HCT116 (cell line): ENCODE measurements around the gene ABHD4. TPM values are rescaled to one million over a fixed set of nuclear protein-coding genes. Genes with fewer than 3 reads are reported as not detected.

Source experiments
- ATAC-seq: fragments of 200-7000 bp; cut with Tn5 transposase; 2 replicates; pipeline ENCODE4 v1.9.1; 2020; ENCODE audit warnings: mild to moderate bottlenecking, moderate library complexity
- BruUV-seq: library from RNA; stranded (reverse); fragments of 400-500 nt; replicated peaks from 2 replicates; lab custom pipeline; 2021; lab: Mats Ljungman, UMichigan
- CTCF ChIA-PET: fragments of 300-600 bp; sonication (Branson Sonifier 250); formaldehyde crosslinking; loops from one replicate; lab custom pipeline; 2021; ENCODE audit warnings: antibody characterized with exemption; lab: Charles Lee
- POLR2A ChIA-PET: fragments of 300-600, 350-600 bp; sonication (Branson Sonifier 250); formaldehyde crosslinking; loops from one replicate; lab custom pipeline; 2021; ENCODE audit warnings: antibody characterized with exemption; lab: Charles Lee
- RAD21 ChIA-PET, 2 experiments: fragments of 300-600 bp; sonication (Branson Sonifier 250); formaldehyde crosslinking; loops; one replicate each; lab custom pipeline; 2023; ENCODE audit warnings: low total read pairs in 2 of 2; ENCODE audit not compliant: uncharacterized antibody in 2 of 2, unreplicated experiment in 2 of 2, low non-redundant PET in 1 of 2; lab: Charles Lee
- DNase-seq: peaks from one replicate; pipeline ENCODE4 v3.0.0-alpha.2; 2010; ENCODE audit warnings: low read depth, low spot score
- H2AFZ ChIP-seq: fragments of 200-600 bp; shearing (Covaris generic), sonication (generic); 2 replicates; pipeline ENCODE4 v1.6.1; 2017; ENCODE audit warnings: low read depth, mixed run types, mixed read lengths, antibody characterized with exemption, low read length; ENCODE audit not compliant: poor library complexity, severe bottlenecking
- H3K27ac ChIP-seq: 2 replicates; pipeline ENCODE4 v1.5.1; 2012; ENCODE audit warnings: low read depth, low read length
- H3K27me3 ChIP-seq: fragments of 200-600 bp; sonication (generic); 2 replicates; pipeline ENCODE4 v1.6.1; 2016; ENCODE audit warnings: mixed run types, low read length, mixed read lengths; ENCODE audit not compliant: insufficient read depth
- H3K36me3 ChIP-seq, 2 experiments: fragments of 200-500 bp in 1 of 2; fragments of 200-600 bp in 1 of 2; sonication (Bioruptor generic) in 1 of 2; sonication (generic) in 1 of 2; 2 replicates each; pipeline versions ENCODE4 v1.5.1 to v1.6.1; 2014 to 2016; ENCODE audit warnings: low read length in 2 of 2, inconsistent platforms in 1 of 2, mixed read lengths in 1 of 2, mixed run types in 1 of 2; ENCODE audit not compliant: insufficient read depth in 2 of 2, control insufficient read depth in 1 of 2
- H3K4me1 ChIP-seq, 2 experiments: fragments of 200-600 bp in 1 of 2; sonication (generic) in 1 of 2; 2 replicates each; pipeline versions ENCODE4 v1.5.1 to v1.6.1; 2012 to 2017; ENCODE audit warnings: low read length in 2 of 2, inconsistent platforms in 1 of 2, mild to moderate bottlenecking in 1 of 2, mixed read lengths in 1 of 2, mixed run types in 1 of 2, moderate library complexity in 1 of 2; ENCODE audit not compliant: insufficient read depth in 2 of 2, control insufficient read depth in 1 of 2
- H3K4me2 ChIP-seq: fragments of 200-600 bp; sonication (generic); 2 replicates; pipeline ENCODE4 v1.6.1; 2017; ENCODE audit warnings: mixed run types, low read length, mixed read lengths
- H3K4me3 ChIP-seq, 2 experiments: fragments of 200-600 bp in 1 of 2; sonication (generic) in 1 of 2; replicated peaks in 1 of 2; 2 replicates each; pipeline ENCODE4 v1.5.1; 2011 to 2016; ENCODE audit warnings: low read length in 2 of 2, control low read depth in 1 of 2, low read depth in 1 of 2, mild to moderate bottlenecking in 1 of 2, mixed read lengths in 1 of 2, mixed run types in 1 of 2
- H3K79me2 ChIP-seq: fragments of 200-600 bp; sonication (generic); 2 replicates; pipeline ENCODE4 v1.6.1; 2017; ENCODE audit warnings: mild to moderate bottlenecking, mixed run types, low read length, moderate library complexity, mixed read lengths; ENCODE audit not compliant: insufficient read depth
- H3K9ac ChIP-seq: fragments of 200-600 bp; sonication (generic); 2 replicates; pipeline ENCODE4 v1.6.1; 2016; ENCODE audit warnings: low read length, mixed read lengths
- H3K9me2 ChIP-seq: fragments of 200-600 bp; sonication (generic), shearing (Covaris generic); 2 replicates; pipeline ENCODE4 v1.6.1; 2017; ENCODE audit warnings: mixed run types, mild to moderate bottlenecking, moderate library complexity; ENCODE audit not compliant: insufficient read depth
- H3K9me3 ChIP-seq, 2 experiments: fragments of 200-500 bp in 1 of 2; fragments of 200-600 bp in 1 of 2; sonication (Bioruptor generic) in 1 of 2; sonication (generic) in 1 of 2; 2 replicates each; pipeline ENCODE4 v1.6.1; 2014 to 2017; ENCODE audit warnings: low read length in 2 of 2, mixed read lengths in 2 of 2, inconsistent platforms in 1 of 2, low read depth in 1 of 2, mild to moderate bottlenecking in 1 of 2, mixed run types in 1 of 2, moderate library complexity in 1 of 2; ENCODE audit not compliant: control insufficient read depth in 1 of 2, insufficient read depth in 1 of 2
- H4K20me1 ChIP-seq: fragments of 200-600 bp; sonication (generic), shearing (Covaris generic); 2 replicates; pipeline ENCODE4 v1.6.1; 2017; ENCODE audit warnings: mixed run types, mild to moderate bottlenecking, moderate library complexity; ENCODE audit not compliant: insufficient read depth
- CBX3 ChIP-seq: IDR thresholded peaks from 2 replicates; pipeline ENCODE4 v1.6.1; 2012; ENCODE audit warnings: low read depth
- CEBPB ChIP-seq: IDR thresholded peaks from 2 replicates; pipeline ENCODE4 v1.6.1; 2012; ENCODE audit warnings: low read depth
- EGR1 ChIP-seq: IDR thresholded peaks from 2 replicates; pipeline ENCODE4 v1.6.1; 2012; ENCODE audit warnings: low read depth
- ELF1 ChIP-seq: IDR thresholded peaks from 2 replicates; pipeline ENCODE4 v1.6.1; 2012; ENCODE audit warnings: low read depth, borderline replicate concordance
- EZH2 ChIP-seq: fragments of 200-600 bp; sonication (generic); IDR thresholded peaks from 2 replicates; pipeline ENCODE4 v1.6.1; 2017; ENCODE audit warnings: antibody characterized with exemption, mixed run types
- EZH2phosphoT487 ChIP-seq: fragments of 200-600 bp; IDR thresholded peaks from 2 replicates; pipeline ENCODE4 v1.6.1; 2018; ENCODE audit warnings: antibody characterized with exemption, borderline replicate concordance
- FOSL1 ChIP-seq: IDR thresholded peaks from 2 replicates; pipeline ENCODE4 v1.6.1; 2012; ENCODE audit warnings: low read depth
- MAX ChIP-seq: IDR thresholded peaks from 2 replicates; pipeline ENCODE4 v1.6.1; 2012
- POLR2A ChIP-seq: IDR thresholded peaks from 2 replicates; pipeline ENCODE4 v1.7.0; 2011; ENCODE audit warnings: borderline replicate concordance; ENCODE audit not compliant: insufficient read depth, insufficient read length; ENCODE audit errors: extremely low read depth
- POLR2AphosphoS5 ChIP-seq: IDR thresholded peaks from 2 replicates; pipeline ENCODE4 v1.6.1; 2011; ENCODE audit warnings: mild to moderate bottlenecking, low read depth, low read length, moderate library complexity
- RAD21 ChIP-seq: IDR thresholded peaks from 2 replicates; pipeline ENCODE4 v1.6.1; 2012; ENCODE audit warnings: low read depth, mild to moderate bottlenecking
- SIN3A ChIP-seq: IDR thresholded peaks from 2 replicates; pipeline ENCODE4 v1.6.1; 2012; ENCODE audit warnings: low read depth
- SP1 ChIP-seq: IDR thresholded peaks from 2 replicates; pipeline ENCODE4 v1.6.1; 2012; ENCODE audit warnings: low read depth
- SRF ChIP-seq: IDR thresholded peaks from 2 replicates; pipeline ENCODE4 v1.6.1; 2012; ENCODE audit warnings: low read depth
- TCF7L2 ChIP-seq: IDR thresholded peaks from 2 replicates; pipeline ENCODE4 v1.7.0; 2011; ENCODE audit warnings: borderline replicate concordance, inconsistent platforms; ENCODE audit not compliant: insufficient read depth, insufficient read length; ENCODE audit errors: extremely low read depth
- YY1 ChIP-seq: IDR thresholded peaks from 2 replicates; pipeline ENCODE4 v1.6.1; 2011; ENCODE audit warnings: low read length, low read depth, moderate library complexity, mild to moderate bottlenecking; ENCODE audit not compliant: insufficient replicate concordance; ENCODE audit errors: extremely low read depth
- ZFX ChIP-seq: fragments of 450-650 bp; IDR thresholded peaks from 2 replicates; pipeline ENCODE4 v1.6.1; 2017
- ZNF274 ChIP-seq: fragments of 200-500 bp; sonication (Bioruptor generic); IDR thresholded peaks from 2 replicates; pipeline ENCODE4 v1.6.1; 2014; ENCODE audit warnings: mild to moderate bottlenecking, low read depth, low read length, inconsistent platforms
- intact Hi-C: fragments of 100-400 bp; cut with micrococcal nuclease; formaldehyde crosslinking; loops from 2 replicates; pipeline ENCODE4 v1.10.0; 2022
- total RNA-seq: library from RNA; stranded (reverse); gene quantifications from one replicate; pipeline ENCODE4 v1.2.1, GENCODE V29; 2021; ENCODE audit not compliant: unreplicated experiment
- TF ChIP-seq, protein P1 (sequence below): IDR thresholded peaks from 2 replicates; pipeline ENCODE4 v1.6.1; 2011; ENCODE audit warnings: mild to moderate bottlenecking, low read length, moderate library complexity; ENCODE audit not compliant: insufficient replicate concordance; ENCODE audit errors: extremely low read depth

The ABHD4 gene
- total RNA-seq, 1 experiment from 2014 or later: 9.4 TPM

GRCh38 chr14:22622255-22622654 is 24.2 kb downstream of the ABHD4 start:
- Histone ChIP-seq H3K9me2 (no peaks in the 10 kb centered on the region), H3K27ac (no peak overlapping the region), H3K36me3 (no peaks in the 10 kb centered on the region), H3K4me3 (no peak overlapping the region), H3K9me3 (no peaks in the 10 kb centered on the region), H3K27me3 (no peaks in the 10 kb centered on the region), H4K20me1 (no peaks in the 10 kb centered on the region), H3K4me1 (peaks cover 5 to 6% of the 10 kb centered on the region in 2 experiments; a peak in 2 of 4 replicates), H3K4me2 (no peak overlapping the region), H3K9ac (no peak overlapping the region), H3K79me2 (no peaks in the 10 kb centered on the region), H2AFZ (peak overlapping the region; percentile 11)
- DNase-seq (no peak), ATAC-seq (no peak)
- intact Hi-C loops: no loop called here
- POLR2A ChIA-PET: no interaction called here
- BruUV-seq: no TSS peak
- TF ChIP-seq TCF7L2: no peak
- TF ChIP-seq EZH2: no peak
- no peak for TF ChIP-seq SIN3A
- no peak for TF ChIP-seq SP1
- TF ChIP-seq POLR2A: no peak
- TF ChIP-seq, protein P1, sequence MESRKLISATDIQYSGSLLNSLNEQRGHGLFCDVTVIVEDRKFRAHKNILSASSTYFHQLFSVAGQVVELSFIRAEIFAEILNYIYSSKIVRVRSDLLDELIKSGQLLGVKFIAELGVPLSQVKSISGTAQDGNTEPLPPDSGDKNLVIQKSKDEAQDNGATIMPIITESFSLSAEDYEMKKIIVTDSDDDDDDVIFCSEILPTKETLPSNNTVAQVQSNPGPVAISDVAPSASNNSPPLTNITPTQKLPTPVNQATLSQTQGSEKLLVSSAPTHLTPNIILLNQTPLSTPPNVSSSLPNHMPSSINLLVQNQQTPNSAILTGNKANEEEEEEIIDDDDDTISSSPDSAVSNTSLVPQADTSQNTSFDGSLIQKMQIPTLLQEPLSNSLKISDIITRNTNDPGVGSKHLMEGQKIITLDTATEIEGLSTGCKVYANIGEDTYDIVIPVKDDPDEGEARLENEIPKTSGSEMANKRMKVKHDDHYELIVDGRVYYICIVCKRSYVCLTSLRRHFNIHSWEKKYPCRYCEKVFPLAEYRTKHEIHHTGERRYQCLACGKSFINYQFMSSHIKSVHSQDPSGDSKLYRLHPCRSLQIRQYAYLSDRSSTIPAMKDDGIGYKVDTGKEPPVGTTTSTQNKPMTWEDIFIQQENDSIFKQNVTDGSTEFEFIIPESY: no peak
- no peak for TF ChIP-seq ZNF274
- TF ChIP-seq CBX3: no peak
- no peak for TF ChIP-seq YY1
- TF ChIP-seq EZH2phosphoT487: no peak
- TF ChIP-seq SRF: no peak
- no peak for TF ChIP-seq FOSL1
- no peak for TF ChIP-seq RAD21
- TF ChIP-seq ELF1: no peak
- no peak for TF ChIP-seq POLR2AphosphoS5
- no peak for TF ChIP-seq ZFX
- TF ChIP-seq EGR1: no peak
- no peak for TF ChIP-seq MAX
- no peak for TF ChIP-seq CEBPB
- CTCF ChIA-PET: no interaction called here
- RAD21 ChIA-PET: no interaction called here
